ENCODE results near the gene CSK.

DNA sequence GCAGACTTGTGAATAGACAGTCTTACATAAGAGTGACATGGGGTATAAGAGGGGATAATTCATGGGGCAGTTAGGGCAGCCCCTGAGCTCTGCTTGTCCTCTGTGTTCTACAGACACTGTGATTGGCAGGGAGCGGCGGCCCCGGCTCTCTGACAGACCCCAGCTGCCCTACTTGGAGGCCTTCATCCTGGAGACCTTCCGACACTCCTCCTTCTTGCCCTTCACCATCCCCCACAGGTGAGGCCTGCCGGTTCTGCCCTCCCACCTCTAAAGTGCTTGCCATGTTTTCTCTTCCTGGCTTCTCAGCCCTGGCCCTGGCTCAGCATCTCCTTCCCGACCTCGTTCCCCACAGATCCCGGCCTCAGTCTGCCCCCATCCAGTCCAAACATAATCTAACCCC is 29.9 kb upstream of the CSK start:
- no peak for TF ChIP-seq POLR2A (IDR thresholded peaks at IDR 0.05)
- TF ChIP-seq, protein P1, sequence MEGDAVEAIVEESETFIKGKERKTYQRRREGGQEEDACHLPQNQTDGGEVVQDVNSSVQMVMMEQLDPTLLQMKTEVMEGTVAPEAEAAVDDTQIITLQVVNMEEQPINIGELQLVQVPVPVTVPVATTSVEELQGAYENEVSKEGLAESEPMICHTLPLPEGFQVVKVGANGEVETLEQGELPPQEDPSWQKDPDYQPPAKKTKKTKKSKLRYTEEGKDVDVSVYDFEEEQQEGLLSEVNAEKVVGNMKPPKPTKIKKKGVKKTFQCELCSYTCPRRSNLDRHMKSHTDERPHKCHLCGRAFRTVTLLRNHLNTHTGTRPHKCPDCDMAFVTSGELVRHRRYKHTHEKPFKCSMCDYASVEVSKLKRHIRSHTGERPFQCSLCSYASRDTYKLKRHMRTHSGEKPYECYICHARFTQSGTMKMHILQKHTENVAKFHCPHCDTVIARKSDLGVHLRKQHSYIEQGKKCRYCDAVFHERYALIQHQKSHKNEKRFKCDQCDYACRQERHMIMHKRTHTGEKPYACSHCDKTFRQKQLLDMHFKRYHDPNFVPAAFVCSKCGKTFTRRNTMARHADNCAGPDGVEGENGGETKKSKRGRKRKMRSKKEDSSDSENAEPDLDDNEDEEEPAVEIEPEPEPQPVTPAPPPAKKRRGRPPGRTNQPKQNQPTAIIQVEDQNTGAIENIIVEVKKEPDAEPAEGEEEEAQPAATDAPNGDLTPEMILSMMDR (IDR thresholded peaks at IDR 0.05 in 4 of 5, conservative IDR thresholded peaks at IDR 0.05 in 1 of 5) = no peak

Measured in gastrocnemius medialis (tissue), 4 donors.